HG03378 (cell line): ENCODE measurements around the gene MAFB.

Experiments used
- ATAC-seq: cut with Tn5 transposase; IDR thresholded peaks from one replicate; pipeline ENCODE4 v1.9.1; 2021; ENCODE audit warnings: mild to moderate bottlenecking, moderate library complexity; ENCODE audit not compliant: unreplicated experiment

The MAFB gene

DNA sequence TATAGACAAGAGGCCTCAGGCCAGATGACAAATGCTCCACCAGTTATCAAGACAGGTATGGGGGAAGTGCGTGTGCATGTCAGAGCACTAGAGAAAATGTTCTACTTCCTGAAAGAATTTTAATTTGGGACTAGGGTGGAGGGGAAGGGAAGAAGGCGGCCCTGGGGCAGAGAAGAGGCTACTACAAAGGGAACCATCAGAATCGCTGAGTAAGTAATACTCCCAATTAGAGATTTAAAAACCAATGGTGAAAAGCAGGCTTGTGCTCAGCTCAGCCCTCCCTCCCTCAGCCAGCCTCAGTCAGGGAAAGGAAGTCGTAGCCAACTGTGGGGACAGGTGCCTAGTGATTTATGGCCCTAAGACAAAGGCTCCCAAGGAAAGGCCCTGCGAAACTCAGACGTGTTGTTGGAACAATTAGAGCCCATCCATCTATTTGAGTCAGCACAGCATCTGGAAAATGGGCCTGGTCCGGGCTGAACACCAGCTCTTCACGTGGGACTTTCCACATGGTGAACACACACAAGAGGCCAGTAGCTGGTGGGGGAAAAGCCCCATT, 15.0 kb upstream of the MAFB start:
- ATAC-seq = no peak

DNA sequence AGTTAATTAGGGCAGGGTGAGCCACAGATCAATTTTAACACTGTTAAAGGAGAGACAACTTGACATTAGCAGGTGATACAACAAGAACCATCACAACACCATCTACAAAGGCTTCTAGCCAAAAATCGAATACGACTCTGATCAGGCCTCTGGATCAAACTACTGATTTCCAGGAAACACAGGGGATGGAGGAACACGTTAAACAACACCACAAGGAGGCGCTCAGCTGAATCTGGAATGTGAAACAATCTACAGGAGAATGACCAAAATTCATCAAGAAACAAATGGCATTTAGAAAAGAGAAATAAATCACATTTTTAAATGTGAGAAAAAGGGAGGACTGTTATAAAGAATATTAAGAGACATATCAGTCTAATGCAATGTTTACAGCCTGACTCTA, 13.5 kb upstream of the MAFB start:
- no peak for ATAC-seq

DNA sequence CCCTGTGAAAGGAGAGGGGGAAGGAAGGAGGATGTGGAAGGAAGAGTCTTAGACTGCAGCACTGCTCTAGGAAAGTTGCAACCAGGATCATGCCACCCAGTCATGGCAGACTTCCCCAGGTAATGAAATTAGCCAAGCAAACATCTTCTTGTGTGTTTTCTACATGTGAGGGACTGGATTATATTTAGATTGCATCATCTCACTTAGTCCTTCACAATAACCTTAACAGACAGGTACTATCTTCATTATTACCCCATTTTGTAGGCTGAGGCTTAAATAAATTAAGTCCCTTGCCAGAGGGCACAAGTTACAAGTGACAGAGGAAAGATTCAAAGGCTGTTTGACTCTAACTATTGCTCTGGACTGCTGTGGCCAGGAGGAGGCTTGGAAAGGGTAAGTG, 9.7 kb upstream of the MAFB start:
- ATAC-seq = no peak

DNA sequence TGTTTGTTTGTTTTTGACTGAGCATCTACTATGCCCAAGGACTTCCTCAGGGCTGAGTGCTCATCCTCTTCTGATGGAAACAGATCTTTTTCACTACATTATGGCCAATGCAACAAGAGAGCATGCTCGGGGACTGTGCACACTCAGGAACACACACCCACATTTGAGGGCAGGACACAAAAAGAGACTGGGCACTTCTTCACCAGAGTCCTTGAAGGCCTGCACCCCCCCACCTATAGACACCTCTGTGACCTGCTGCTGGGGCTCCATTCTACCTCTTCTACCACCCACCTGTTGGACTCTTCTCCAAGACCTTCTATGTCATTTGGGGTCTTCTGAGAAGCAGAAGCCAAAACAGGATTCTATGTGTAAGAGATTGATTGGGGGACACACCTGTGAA, 9.2 kb upstream of the MAFB start:
- ATAC-seq = no peak

DNA sequence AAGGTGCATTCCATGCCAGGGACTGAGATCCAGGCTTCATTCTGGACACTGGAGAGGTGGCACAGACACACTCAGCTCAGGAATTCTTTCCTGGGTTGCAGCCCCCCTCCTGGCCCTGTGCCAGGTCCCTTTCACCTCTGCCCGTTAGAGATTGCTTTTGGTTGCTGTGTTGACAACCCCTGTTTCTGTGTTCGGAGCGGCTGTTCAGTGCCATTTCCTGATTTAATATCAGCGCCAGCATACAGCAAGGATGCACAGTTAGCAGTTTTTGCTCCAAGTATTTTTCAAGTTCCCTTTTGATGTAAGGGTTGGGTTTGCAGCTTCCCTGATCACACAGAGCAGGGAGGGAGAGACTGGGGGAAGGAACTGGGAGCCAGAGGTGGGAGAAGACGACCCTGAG, 8.5 kb upstream of the MAFB start:
- no peak for ATAC-seq

DNA sequence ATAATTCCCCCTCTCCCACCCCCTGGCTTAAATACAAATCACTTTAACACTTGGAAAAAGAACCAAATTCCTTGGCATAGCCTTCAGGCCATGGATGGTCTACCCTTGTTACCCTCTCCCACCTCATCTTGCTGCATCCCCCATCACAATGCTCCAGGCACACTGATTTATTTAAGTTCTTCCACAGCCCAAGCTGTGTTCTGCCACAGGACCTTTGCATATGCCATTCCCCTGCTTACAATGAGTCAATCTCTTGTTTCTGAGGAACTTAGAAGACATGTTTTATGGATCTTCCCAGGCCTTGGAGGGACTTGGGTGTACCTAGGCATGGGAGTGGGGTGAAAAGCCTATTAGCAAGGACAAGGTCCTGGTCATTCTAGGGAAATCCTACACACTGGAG, 6.2 kb upstream of the MAFB start:
- no peak for ATAC-seq

DNA sequence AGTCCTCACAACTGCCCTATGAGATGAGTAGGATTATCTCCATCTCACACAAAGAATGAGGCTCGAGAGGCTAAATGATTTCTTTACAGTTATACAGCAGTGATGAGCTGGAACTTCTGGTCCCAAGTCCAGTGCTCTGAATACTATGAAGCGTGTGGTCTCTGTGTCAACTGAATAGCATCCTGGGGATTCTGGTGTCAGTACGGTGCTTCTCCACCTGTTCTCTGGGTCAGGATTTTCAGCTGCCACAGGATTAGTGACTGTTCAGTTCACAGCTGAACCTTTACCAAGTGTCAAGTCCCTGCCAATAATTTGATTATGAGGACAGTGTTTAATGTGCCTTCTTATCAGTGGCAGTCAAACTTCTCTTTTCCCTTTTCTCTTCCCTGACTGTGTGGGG, 5.2 kb upstream of the MAFB start:
- ATAC-seq = no peak

DNA sequence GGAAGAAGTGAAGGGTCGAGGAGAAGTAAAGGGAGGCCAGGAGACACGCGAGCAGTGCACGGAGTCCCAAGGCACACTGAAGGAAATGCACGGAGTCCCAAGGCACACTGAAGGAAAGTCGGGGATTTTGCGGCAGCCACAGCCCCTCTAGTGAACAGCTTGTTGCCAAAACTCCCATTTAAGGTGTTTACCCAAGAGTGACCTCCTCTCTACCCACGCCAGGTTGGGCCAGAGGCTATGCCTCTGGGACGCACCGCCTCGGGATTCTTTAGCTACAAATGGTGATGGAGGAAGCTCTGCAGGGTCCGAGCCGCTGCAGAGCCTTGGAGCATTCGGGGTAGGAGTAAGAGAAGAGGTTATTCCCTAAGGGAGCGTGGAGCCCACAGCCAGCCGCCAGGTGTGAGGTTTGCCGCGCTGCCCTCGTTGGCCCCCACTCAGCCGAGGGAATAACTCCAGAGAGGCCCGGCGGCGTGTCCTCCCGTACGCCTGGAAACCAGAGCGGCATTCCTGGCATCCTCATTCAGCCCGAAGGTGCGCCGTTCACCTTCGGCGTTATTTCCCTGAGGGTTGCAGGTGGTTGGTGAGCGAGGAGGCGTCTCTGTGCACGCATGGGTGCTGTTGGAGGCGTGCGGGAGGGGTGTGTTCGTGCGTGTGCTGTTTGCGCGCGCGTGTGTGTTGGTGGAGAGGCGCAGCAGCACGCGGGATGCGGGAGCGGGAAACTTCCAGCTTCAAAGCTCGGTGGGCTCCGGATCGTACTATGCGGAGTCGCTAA, 3.4 kb upstream of the MAFB start:
- ATAC-seq = no peak

DNA sequence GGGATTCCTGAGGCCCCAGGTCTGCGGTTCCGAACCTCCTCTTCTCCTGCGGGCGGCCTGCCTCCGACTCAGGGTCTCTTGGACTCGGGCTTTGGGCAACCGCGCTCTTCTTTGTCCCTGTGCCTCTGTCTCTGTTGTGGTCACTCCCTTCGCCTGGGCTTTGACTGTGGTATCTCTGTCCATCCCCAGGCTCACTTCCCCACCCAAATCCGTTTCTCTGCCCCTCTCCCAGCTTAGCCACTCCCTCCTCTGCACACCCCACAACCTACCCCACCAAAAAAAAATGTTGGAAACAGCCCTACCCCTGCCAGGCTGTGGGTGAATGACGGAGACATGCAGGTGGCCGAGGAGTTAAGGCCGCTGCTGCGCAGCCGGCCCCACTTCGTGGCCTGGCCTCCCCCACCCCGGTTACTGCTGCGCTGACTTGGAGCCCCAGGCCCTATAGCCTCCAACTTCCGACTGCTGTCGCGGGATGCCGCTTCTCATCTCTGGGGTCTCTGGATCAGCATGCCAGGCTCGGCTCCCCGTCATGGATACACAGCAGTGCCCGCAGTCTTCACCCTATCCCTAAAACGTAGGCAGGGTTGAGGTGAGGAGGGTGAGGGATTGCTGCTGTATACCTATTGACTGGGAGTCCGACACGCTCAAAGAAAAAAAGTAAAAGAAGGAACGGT, 2.7 kb upstream of the MAFB start:
- ATAC-seq = no peak

DNA sequence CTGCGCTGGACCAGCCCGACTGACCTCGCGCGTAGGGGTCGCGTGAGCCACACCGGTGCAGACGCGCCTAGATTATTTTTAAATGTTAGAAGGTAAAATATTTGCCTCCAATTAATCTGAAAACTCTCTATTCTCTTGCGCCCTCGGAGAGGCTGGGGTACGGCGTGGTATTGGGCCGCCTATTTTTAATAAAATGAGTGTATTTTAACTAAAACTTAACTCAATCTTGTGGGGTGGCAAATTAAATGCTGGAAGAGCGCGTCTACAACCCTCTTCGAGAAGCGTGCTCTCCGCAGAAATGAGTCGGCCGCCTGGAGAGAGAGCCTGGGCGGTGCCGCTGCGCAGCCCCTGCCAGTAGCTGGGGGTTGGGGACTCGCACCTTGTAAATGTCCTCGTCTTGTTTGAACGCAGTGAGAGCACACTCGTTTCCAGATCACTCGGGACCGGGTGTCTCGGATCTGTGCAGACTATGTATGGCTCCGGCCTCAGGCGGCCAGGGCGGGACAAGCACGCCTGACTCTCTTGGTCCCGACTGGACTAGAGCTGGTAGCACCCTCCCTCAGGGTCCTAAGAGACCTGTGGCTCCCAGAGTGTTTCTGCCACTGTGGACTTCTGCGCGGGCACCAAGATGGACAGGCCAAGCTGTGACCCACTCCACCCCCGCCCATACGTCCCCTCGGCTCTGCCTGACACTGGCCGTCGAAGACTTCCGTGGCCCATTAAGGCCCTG, 2.0 kb upstream of the MAFB start:
- ATAC-seq = no peak

DNA sequence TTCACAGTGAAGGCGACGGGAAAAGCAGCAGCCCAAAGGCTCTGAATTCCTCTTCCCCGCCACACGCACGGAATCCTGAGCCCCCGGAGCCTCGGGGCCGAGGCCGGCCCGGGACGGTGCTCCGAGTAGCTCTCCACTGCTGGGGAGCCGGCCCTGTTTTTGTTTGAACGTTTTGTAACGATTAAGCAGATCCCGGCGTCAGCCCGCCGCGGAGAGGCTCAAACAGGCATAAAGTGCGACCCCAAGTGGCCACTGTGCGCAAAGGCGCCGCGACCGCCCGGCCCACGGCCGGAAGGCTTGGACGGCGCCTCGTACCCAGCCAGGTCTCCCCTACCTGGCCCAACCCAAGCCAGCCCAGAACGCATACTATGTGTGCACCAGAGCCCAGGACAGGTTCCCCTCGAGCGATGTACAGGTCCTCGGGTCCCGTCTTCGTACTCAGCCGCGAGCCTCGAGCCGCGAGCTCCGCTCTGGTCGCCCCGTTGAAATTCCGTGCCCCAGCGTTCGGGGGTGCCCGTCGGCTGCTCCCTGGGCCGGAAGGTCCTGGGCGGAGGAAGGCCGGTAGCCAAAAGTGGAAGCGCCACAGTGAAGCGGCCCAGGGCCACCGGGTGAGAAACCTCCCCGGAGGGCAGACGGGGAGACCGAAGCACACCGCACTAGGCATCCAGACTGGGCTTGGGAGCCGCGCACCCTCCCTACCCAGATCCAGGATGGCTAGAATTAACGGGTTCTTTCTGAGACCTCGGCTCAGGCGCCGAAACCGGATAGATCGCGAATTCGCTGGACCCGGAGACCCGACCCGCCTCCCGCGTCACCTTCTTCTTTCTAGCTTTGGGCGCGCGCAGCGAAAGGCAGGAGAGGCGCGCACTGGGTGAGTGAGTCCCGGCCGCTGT, 1.2 kb upstream of the MAFB start:
- ATAC-seq = no peak

DNA sequence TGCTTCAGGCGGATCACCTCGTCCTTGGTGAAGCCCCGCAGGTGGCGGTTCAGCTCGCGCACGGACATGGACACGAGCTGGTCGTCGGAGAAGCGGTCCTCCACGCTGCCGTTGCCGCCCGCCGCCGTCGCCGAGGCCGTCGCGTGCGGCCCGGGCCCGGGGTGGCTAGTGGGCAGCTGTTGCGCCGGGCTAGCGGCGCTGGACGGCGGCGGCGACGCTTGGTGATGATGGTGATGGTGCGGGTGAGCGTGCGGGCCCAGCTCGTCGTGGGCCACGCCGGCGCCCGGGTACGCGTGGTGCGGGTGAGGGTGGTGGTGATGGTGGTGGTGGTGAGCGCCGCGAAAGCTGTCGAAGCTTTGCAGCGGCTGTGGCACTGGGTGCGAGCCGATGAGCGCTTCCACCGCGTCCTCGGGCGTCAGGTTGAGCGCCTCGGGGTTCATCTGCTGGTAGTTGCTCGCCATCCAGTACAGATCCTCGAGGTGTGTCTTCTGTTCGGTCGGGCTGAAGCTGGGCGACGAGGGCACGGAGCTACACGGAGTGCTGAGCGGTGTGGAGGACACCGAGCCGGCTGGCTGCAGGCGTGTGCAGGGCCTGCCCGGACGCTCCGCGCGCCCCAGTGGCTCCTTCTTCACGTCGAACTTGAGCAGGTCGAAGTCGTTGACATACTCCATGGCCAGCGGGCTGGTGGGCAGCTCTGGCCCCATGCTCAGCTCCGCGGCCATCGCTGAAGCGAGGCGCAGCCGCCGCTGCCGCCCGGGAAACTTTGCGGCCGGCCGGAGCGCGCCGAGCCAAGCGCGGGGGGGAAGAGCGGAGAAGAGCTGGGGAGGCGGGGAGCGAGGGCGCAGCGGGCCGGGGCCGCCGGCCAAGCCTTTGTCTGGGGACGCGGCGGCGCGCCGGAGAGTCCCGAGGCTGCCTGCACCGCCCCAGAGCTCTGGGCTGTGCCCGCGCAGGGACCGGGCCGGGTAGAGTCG, 622 bp downstream of the MAFB start:
- ATAC-seq = no peak

DNA sequence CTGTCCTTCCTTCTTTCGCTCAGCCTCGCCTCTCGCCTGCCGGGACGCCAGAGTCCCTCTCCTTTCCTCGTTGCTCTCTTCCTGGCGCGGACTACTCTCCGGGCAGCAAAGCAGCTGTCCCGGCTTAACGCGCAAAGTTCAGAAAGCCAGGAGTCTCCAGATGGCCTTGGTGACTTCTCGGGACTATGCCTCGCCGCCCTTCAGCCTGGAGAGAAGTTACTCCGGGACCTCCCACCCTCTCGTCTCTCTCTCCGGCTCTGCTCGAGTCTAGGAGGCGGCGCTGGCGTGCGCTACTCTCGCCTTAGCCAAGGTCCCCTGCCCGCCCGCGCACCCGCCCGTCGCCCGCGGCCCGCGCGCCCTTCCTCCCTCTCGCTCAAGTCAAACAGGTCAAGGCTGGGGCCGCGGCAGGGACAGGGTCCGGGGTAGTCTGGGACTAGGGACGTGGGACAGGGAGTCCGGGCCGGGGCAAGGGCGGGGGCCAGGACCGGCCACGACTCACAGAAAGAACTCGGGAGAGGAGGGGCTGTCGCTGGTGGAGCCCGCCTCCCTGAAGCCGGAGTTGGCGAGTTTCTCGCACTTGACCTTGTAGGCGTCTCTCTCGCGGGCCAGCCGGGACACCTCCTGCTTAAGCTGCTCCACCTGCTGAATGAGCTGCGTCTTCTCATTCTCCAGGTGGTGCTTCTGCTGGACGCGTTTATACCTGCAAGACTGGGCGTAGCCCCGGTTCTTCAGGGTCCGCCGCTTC, 1.5 kb downstream of the MAFB start:
- ATAC-seq = no peak

DNA sequence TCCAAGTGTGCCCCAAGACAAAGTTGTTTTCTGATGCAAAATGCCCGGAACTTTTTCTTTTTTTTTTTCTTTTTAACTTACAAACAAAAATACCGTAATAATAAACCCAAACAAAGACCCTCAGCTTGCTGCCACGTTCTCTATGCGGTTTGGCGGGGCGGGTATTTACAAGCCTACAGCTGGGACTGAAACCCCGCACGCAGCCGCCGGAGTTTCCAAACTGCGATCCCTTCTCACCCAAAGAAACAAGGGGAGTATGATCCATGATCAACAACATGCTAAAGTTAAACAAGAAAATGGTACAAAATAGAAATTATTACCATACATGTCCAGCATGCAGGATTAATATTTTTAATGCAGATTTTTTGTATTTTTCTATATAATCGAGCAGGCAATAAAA, 2.1 kb downstream of the MAFB start:
- no peak for ATAC-seq

DNA sequence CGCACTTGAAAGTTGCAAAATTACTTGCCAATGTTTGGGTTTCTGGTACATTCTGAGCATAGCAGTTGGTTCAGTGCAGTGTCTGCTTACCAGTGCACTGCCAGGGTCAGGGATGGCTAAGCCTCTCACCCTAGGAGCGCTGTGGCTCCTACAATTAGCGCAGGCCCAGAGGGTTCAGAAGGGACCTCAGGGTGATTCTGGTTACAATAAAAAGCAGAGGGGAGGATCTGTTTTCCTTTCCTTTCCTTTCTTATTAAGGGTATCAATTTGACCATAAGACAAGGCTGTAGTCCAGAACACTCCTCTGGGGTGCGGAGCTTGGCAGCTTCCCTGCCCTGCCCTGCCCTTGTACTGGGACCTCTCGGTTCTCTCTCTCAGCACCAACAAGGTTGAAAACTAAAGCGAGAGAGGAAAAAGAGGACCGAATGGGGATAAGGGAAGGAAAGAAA, 2.6 kb downstream of the MAFB start:
- no peak for ATAC-seq

DNA sequence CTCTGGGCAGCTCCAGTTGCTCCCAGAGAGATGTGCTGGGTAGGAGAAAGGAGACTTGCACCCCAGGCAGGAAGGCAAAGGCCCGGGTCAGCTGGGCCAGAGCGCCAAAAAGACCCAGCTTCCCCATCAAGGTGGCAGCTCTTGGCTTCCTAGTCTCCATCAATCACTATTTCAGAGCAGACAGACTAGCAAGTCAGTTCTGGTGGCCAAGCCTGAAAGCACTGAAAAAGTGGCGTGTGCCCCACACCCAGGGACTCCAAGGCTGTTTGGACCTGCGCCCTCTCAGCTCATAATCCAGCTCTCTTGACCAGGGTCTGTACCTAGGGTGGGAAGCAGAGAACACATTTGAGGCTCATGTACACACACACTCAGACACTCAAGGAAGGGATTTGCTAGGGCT, 3.7 kb downstream of the MAFB start:
- ATAC-seq = no peak

DNA sequence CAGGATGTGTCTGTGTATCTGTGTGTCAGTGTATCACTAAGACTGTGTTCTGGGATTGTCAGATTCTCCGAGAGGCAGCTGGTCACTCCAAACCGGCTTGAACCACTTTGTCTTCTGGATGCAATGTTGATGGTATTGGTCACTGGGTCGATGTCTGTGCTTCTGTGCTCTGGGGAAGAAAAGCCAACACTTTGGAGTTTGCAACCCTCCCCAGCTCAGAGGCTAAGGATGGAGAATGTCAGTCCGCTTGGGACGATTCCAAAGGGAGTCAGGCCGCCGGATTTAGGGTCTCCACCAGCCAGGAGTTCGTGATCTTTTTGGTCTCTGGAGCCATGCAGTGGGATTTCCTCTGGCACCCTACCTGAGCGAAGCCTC, 5.2 kb downstream of the MAFB start:
- ATAC-seq = no peak

DNA sequence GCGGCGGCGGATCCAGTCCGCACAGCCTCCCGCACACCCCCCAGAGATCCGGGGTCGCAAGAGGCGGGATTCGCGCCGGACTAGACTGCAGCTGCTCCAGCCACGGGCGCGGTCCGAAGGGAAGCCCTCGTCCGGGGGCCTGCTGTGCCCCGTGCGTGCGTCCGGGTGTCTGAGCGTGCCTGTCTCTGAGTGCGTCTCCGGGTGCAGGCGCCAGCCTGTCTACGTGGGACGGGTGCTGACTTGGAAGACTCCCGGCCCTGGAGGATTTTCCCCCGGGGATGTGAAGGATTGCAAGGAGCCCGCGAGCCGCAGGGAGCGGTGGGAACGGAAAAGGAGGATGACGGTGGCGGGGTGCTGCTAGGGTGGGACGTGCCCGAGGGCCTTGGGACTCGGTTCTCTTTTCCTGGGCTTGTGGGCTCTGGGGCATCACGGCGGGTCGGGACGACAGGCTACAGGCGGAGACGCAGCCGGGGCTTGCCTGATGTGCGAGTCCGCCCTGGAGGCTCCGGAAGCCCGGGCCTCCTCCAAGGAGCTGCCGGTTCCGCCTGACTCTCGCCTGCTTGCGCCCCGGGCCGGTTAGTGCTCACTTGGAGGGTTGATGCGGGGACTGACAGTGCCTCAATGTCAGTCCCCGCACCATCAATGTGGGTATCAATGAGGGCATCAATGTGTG, 5.7 kb downstream of the MAFB start:
- no peak for ATAC-seq
